Left kidney (tissue), 2 donors: ENCODE measurements around the gene TSPYL4. TPM values are rescaled to one million over a fixed set of nuclear protein-coding genes. Genes with fewer than 3 reads are reported as not detected.
A peak's percentile ranks its signal among the peaks of the same experiment; 100 is the strongest.

ENCODE experiments used
- DNase-seq: peaks from one replicate; pipeline ENCODE4 v3.0.0-alpha.2; 2013
- polyA plus RNA-seq: library from polyadenylated mRNA; unstranded; fragments of 120-200 nt; gene quantifications from one replicate; pipeline ENCODE4 v1.2.1, GENCODE V29; 2013; ENCODE audit not compliant: insufficient read length

Gene TSPYL4
- polyA plus RNA-seq, 1 donor, result 63.1 TPM

DNA sequence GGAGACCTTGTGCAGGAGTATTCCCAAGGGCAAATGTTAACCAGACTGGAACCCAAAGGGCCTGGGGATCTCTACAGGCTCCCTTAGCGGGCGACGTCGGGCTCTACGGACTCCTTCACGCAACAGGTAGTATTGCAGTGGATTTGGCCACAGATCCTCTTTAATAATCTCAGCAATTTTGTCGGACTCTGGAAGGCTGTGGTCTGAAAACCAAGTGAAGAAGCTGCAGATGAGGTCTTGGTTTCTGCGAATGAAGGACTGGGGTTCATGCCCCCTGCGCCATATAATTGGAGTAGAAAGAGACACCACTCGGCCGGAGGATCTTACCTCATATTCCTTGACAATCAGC is 24.6 kb upstream of the TSPYL4 start:
- DNase-seq, result no peak

DNA sequence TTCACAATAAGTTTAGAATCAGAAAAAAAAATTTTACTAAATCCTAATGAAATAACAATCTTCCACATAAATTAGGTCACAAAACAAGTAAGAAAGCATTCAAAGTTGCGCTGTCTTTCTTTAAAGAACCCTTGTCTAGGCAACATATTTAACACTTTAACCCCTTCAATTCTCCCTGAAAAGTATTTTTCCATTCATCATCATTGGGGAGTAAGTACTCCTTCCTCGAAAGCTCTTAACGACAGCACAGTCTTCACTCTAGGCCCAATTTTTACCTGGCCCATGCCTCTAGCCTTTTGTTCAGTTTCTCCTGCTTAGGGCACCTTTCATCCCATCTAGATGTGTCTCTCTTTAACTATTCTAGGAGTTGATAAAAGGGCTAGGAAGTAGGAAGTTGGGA is 23.2 kb upstream of the TSPYL4 start:
- no peak for DNase-seq

DNA sequence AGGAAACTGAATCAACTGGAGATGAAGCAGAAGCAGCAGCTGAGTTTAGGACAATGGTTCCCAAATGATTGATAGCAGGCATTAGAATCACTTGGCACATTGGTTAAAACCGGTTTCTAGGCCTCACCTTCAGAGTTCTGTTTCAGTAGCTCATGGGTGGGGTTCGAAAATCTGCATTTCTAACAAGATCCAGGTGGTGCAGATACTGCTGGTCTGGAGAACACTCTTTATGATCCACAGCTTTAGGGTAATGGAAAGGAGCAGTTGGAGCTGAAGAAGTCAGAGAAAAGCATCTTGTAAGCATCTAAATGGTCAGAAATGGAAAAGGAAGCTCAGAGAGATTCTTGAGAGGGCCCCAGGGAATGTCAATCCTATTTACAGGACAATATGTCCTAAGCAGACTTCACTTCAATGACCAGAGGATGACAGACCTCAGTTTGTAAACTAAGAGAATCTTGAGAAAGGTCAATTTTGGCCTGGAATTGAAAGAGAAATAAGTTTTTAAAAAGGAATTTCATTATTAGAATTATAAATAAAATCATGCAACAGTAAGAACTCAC is 17.4 kb upstream of the TSPYL4 start:
- no peak for DNase-seq

DNA sequence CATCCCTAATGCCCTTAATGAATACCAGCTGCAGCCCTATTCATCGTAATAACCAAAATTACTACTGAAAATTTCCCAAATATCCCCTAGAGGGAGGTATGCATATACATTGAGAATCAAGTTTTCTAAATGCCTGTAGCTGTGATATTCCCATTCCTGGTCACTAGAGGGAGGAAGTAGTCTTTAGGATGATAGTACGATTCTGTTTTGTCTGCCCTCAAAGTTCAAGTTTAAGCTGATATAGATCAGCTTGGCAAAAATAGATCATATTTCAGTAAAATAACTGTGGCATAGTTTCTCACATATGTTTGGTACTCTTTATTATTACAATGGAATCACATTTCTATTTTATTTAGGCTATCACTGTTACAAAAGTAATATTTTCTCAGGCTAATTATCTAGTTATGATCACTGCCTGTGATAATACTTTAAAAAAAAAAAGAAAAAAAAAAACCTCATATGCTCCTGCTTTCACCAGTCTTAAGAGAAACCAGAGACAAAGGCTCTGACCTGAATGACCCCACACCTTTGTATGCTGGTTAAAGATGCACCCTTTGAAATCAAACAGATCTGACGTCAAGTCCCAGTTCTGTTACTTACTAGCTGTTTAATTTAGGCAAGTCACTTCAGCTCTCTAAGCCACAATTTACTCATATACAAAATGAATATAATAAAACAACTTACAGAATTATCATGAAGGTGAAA is 14.9 kb upstream of the TSPYL4 start:
- DNase-seq, result peak; percentile 71

DNA sequence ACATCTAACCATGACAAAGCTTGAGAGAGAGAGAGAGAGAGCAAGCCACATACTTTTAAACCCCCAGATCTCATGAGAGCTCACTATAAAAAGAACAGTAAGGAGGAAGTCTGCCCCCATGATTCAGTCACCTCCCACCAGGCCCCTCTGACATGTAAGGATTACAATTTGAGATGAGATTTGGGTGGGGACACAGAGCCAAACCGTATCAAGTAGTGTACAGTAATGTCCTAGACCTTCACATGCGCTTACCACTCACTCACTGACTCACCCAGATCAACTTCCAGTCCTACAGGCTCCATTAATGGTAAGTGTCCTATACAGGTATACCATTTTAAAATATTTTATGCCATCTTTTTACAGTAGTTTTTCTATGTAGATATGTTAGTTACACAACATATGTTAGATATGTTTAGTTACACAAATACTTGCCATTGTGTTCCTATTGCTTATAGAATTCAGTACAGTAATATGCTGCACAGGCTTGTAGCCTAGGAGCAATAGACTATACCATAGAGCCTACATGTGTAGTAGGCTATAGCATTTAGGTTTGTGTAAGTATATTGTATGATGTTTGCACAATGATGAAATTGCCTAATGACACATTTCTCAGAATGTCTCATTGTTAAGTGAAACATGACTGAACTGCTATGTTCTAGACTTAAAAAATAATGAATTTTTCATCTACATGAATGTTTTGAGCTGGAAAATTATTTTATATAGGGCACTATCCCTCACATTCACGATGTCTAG is 14.1 kb upstream of the TSPYL4 start:
- DNase-seq, result no peak

DNA sequence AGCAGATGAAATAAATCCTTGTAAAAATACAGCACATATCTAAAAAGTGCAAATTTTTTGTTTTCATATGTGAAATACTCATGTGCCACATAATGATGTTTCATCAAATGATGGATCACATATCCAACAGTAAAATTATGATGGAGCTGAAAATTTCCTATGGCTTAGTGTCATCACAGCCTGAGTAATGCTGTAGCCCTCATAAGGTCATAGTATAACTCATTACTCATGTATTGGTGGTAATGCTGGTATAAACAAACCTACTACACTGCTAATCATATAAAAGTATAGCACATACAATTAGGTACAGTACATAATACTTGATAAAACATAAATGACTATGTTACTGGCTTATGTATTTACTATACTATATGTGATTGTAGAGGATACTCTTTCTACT is 12.9 kb upstream of the TSPYL4 start:
- DNase-seq, result no peak

DNA sequence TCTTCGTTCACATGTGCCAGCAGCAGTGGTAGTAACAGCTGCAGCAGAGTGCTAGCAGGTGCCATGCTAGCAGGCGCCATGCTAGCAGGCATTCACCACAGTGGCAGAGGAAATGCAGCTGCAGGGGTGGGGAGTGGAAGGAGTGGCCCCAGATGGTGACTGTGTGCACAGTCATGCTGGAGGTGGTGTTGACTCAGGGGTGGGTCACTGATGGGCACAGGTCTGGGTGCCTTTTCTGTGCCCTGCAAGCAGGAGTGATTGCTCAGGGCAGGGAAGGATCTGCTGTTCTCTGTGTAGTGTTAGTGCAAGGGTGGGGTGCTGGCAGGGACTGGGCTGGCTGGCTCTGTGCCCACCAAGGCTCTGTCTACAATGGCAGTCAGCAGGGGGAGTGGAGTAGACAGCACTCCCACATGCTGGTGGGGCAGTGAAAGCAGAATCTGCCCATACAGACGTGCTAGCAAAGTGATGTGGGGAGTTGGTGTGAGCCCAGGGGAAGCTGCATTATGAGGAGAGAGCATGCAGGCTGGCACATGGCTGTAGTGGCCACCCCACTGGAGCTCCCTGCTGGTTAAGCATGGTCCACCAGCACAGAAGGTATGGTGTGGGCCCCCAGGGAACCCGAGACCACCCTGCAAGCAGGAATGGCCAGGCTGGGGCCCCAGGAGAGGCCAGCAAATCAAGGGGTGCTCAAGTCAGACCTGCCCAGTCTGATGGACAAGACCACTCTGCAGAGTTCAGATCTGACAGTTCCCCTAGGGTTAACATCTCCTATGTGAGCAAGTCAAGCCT is 11.4 kb upstream of the TSPYL4 start:
- DNase-seq, result no peak

DNA sequence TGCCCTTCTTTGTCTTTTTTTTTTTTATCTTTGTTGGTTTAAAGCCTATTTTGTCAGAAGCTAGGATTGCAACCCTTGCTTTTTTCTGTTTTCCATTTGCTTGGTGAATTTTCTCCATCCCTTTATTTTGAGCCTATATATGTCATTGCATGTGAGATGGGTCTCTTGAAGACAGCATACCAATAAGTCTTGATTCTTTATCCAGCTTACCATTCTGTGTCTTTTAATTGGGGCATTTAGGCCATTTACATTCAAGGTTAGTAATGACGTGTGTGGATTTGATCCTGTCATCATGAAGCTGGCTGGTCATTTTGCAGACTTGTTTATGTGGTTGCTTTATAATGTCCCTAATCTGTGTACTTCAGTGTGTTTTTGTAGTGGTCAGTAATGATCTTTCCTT is 9.5 kb upstream of the TSPYL4 start:
- DNase-seq, result no peak

DNA sequence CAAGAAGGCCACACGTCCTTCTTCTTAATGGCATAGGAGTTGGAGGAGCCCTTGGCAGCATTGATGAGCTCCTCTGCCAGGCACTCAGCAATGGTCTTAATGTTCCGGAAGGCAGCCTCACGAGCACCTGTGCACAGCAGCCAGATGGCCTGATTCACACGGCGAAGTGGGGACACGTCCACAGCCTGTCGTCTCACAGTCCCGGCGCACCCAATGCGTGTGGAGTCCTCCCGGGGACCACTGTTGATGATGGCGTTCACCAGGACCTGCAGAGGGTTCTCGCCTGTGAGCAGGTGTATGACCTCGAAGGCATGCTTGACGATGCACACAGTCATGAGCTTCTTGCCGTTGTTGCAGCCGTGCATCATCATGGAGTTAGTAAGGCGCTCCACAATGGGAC is 4.6 kb upstream of the TSPYL4 start:
- DNase-seq, result no peak

DNA sequence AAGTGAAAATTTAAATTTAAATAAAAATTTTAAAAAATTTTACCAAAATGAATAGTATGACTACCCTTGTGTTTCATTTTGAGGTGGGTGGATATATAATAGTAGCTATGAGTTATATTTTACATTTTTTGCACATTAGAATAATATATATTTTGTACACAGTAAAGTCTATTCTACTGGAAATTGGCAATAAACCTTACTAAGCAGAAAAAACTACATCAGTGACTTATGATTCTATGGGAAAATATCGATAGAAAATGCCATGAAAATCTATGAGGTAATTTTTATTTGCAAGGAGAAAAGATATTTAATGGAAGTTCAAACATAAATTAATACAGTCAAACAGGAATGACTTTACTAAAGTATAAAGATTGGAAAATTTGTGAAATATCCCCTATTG is 2.8 kb upstream of the TSPYL4 start:
- DNase-seq, result no peak

DNA sequence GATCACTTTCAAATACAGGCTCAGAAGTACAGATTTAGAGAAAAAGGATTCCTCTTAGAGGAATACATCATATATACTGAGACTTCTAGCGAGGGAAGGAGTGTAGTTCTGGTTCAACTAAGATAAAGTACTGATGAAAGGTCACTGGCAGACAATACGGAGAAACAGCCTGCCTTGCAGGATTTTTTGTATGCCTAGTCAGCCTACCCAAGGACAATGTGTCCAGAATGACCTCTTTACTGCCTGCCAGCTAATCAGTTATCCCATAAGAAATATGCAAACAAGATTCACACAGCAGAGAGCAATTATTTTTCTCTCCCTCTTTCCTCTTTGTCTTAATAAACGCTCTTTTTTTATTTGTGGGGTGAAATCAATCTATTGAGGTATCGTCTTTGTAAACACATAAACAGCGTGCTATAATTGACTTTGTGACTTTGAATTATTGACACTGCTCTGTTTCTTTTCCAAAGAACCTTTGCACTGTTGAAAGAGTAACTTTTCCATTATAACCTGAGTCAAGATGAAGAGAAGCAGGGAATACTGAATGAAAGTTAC is 1.4 kb upstream of the TSPYL4 start:
- peak; percentile 40 for DNase-seq

DNA sequence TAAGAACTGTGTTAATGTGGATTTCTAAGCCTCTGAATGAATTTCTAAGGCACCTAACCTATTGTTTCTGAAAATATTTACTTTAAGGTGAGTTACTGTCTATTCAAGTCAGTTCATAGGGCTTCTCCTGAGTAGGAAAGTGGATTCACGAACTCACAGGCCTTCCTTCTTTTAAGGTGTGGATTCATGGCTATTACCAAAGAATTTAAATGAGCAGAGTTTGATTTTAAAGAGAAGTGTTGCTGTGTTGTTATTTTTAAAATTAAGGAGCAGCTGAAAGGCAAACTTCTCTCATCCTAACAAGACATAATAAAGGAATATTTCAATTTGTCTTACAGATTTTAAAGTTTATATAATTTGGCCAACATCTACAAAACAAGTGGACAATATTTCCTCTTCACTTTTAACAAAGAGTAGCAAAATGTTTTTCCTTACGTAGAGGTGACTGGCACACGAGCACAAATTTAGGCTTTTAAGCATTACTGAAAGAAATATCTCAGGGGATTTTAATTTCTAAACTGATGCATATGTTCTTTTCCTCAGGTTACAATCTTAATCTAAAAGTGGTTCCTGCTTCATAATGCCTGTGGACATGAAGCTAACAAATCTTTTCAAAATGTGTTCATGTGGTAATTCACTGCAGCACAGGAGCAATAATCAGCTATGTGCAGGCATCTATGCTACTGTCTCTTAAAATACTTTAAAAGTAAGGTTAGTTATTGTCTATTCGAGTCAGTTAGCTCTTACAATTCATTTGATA is 602 bp upstream of the TSPYL4 start:
- no peak for DNase-seq

DNA sequence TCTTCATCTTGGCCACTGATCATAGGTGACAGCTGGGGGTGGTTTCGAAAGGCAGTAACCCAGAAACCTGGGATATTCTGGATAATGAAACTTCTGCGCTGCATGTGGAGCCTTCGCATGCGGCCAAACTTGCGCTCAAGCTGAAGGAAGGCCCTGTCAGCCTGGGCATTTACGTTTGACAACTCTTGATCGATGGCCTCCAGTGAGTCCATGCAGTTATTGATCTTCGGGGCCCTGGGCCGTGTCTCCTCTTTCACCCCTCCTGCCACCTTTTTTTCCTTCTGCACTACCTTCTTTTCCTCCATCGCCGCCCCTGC is 729 bp downstream of the TSPYL4 start:
- no peak for DNase-seq

DNA sequence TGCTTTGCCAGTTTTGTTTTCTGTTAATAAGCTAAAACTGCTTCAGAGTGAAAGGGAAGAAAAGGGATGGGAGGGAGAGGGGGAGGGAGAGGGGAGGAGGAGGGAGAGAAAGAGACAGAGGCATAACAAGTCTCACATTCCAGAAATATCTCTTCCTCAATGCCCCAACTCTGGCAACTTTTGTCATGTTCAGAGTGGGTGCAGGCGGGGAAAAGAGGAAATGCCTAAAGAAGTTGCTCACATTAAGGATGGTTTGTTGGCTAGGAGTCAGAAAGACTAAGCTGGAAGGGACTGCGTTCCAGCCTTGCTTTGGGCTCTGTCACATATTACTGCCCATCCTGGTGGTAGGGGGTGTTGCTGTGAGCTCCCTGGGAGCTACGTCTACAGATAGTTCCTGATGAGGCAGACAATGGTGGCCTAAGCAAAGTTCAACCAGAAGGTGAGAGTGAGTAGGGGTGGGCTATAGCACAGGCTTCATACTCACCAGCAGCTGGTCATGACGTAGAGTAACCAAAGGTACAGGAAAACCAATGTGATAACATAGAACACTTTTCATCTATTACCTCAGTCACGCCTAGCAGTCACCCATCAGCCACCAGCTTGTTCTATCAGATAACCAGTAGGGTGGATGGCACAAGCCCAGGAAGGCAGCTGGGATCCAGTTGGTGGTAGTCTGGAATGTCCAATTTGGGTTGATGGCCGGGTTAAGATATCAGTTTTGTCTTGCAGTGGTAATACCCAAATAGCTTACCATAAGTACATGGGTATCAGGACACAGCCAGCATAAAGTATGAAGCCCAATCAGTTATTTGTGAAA is 2.1 kb downstream of the TSPYL4 start:
- no peak for DNase-seq

DNA sequence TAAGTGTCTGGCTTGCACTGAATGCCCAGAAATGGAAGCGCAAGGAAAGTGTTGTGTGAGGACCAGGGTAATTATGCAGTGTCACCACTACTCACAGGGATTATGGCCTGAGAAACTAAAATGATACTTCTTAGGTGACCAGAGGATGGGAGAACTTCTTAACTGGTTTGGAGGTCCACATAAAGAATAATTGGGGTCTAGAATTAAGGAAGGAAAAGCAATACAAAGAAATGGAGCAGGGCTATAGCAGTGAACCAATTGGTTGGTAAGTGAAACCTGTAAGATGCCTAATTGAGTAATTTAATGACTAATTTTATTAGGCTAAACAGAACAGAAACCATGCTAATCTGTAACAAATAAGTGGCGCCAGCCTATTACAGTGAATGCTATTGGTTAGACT is 5.3 kb downstream of the TSPYL4 start:
- DNase-seq, result no peak

DNA sequence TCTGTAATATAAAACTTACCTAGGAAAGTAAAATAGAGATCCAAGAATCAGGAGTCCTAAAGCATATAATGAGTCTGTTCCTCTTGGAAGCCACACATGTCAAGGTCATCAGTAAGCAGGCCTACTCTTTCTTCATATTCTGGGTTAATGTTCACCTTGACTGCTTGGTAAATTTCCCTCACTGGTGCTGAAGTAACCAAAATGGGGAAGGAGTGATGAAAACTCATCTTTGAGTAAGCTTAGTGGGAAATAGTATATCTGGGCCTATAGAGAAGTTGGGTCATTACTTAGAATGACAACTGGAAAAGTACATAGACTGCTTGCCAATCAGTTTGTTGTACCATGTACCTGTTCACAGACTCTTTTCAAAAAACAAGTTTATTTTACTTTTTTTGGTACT is 6.6 kb downstream of the TSPYL4 start:
- no peak for DNase-seq

DNA sequence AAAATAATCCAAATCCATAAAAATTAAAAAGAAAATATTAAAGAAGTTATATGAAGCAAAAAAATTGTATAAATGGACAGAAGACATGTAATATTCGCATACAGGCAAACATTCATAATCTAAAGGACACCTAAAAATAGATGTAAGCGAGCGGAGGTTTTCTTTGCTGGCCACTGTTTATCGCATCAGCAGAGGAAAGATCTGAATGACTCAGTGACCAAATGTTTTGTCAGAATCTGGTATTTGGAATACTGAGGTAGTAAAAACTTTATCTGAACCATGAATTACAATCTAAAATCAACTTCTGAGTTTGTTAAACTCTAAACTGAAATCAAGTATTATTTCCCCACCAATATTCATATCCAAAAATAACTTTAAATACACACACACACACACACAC is 7.8 kb downstream of the TSPYL4 start:
- DNase-seq, result no peak

DNA sequence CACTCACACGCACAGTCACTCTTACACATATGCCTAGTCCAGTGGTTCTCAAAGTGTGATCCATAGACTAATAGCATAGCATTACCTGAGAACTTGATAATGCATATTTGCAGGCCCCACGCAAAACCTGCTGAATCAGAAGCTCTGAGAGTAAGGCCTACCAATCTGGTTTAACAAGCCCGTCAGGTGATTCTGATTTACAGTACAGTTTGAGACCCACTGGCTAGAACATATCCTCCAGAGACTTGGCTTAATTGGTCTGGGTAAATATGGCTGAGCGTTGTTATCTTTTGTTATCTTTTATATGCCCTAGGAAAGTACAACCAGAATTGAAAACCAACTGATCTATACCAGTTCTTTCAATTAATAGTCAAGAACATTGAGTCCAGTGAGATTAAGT is 9.6 kb downstream of the TSPYL4 start:
- DNase-seq, result no peak

DNA sequence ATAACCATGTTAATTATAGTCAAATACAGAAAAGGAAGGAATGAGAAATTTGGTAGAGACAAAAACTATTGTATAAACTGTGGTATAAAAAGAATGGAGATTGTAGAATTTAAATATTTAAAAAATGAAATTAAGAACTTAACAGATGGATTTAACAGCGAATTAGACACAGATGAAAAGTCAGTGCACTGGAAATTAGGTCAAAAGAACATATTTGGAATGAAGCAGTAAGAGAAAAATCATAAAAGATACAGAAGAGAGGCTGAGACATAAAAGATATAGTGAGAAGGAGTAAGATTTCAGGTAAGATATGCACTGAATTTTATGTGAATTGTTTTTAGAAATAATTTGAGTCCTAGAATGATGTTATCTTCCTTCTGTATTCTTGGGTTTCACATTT is 14.0 kb downstream of the TSPYL4 start:
- no peak for DNase-seq

DNA sequence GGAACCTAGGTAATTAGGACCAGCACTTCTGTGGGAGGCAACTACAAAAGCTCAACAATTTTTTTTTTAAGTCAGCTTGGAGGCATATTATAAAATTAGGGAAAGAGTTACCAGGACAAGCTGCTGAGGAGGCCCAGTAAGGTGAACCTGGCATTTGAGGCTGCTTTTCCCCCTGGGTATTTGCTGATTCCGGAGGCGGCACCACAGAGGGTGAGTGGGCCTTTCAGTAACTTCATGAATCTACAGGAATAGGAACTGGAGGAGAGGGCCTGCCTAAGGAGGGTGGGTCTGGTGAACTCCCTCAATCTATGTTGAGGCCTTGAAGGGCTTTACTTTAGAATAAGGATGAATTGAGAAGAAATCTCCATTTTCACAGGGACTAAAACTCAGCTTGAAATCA is 14.6 kb downstream of the TSPYL4 start:
- no peak for DNase-seq

DNA sequence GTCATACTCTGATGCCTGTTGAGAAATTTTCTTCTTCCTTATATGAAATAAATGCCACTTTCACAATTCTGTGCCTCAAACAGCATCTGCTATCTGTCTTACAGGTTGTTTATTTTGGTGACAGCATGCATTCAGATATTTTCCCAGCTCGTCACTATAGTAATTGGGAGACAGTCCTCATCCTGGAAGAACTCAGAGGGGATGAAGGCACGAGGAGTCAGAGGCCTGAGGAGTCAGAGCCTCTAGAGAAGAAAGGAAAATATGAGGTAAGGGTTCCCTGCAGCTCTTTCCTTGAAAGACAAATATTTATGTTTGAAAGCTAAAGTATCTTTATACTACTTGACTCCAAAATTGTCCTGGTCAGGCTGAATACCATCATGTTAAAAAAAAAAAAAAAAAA is 15.8 kb downstream of the TSPYL4 start:
- DNase-seq, result no peak
